ENCODE measurements around the gene CIT. TPM values are rescaled to one million over a fixed set of nuclear protein-coding genes. Genes with fewer than 3 reads are reported as not detected.

The CIT gene
- total RNA-seq, 4 donors from 2014 or later, result 5.1 to 14.0 (median 8.5) TPM

DNA sequence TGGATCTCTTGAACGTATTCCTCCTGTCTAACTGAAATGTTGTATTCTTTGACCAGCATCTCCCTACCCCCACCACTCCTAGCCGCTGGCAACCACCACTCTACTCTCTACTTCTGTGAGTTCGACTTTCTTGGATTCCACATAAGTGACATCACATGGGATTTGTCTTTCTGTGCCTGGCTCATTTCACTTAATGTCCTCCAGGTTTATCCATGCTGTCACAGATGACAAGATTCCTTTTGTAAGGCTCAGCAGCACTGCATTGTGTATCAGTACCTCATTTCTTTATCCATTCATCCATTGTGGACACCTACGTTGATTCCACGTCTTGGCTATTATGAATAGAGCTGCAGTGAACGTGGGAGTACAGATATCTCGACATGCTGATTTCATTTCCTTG lies 198.7 kb downstream of the CIT start:
- intact Hi-C loops (cut with DNase I; ENCODE audit: low total_unique reads), result no loop called here
- 83% methylated on average over 7 of the region's 7 CpGs for whole genome bisulfite sequencing, 2 donors
- DNase-seq (ENCODE audit: low spot score in 2 of 2), result no peak
- TF ChIP-seq, protein P1, sequence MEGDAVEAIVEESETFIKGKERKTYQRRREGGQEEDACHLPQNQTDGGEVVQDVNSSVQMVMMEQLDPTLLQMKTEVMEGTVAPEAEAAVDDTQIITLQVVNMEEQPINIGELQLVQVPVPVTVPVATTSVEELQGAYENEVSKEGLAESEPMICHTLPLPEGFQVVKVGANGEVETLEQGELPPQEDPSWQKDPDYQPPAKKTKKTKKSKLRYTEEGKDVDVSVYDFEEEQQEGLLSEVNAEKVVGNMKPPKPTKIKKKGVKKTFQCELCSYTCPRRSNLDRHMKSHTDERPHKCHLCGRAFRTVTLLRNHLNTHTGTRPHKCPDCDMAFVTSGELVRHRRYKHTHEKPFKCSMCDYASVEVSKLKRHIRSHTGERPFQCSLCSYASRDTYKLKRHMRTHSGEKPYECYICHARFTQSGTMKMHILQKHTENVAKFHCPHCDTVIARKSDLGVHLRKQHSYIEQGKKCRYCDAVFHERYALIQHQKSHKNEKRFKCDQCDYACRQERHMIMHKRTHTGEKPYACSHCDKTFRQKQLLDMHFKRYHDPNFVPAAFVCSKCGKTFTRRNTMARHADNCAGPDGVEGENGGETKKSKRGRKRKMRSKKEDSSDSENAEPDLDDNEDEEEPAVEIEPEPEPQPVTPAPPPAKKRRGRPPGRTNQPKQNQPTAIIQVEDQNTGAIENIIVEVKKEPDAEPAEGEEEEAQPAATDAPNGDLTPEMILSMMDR (IDR thresholded peaks at IDR 0.05), result no peak
- no peak for TF ChIP-seq POLR2A (IDR thresholded peaks at IDR 0.05)
- no peak overlapping the region for H3K4me3 ChIP-seq (ENCODE audit: low read depth, poor library complexity, severe bottlenecking)

- H3K4me3 ChIP-seq (ENCODE audit: low read depth, poor library complexity, severe bottlenecking), result no peak overlapping the region
- intact Hi-C loops (cut with DNase I; ENCODE audit: low total_unique reads), result no loop called here
- no peak for TF ChIP-seq POLR2A (IDR thresholded peaks at IDR 0.05)
- TF ChIP-seq, protein P1 (IDR thresholded peaks at IDR 0.05), result no peak
- WGBS, 2 donors, result 93 to 94% methylated on average over 13 of the region's 13 CpGs
- no peak for DNase-seq (ENCODE audit: low spot score in 2 of 2)
These were observed 200.5 kb downstream of the CIT start for GRCh38 chr12:119676573-119676972.

DNA sequence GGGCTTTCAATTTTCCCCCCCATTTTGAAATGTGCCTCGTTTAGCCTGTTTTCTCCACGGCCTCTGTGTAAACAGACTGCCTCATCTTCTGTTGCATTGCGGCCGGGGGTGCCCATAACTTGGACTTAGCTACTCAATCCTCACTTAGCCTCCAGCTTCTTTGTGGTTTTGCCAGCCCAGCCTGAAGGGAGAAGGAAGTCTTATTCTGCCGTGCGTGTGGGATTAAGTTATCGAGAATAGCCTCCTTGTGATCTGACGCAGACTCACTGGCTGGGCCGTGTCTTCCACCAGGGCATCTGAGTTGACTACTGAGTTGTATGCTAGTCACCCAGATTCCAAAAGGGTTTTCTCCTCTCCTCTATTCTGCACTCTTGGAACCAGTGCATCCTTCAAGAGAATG lies 201.1 kb downstream of the CIT start:
- TF ChIP-seq POLR2A (IDR thresholded peaks at IDR 0.05), result no peak
- TF ChIP-seq, protein P1 (IDR thresholded peaks at IDR 0.05), result no peak
- WGBS, 2 donors, result 81 to 82% methylated on average over 9 of the region's 9 CpGs
- intact Hi-C loops (cut with DNase I; ENCODE audit: low total_unique reads), result no loop called here
- no peak overlapping the region for H3K4me3 ChIP-seq (ENCODE audit: low read depth, poor library complexity, severe bottlenecking)
- no peak for DNase-seq (ENCODE audit: low spot score in 2 of 2)

DNA sequence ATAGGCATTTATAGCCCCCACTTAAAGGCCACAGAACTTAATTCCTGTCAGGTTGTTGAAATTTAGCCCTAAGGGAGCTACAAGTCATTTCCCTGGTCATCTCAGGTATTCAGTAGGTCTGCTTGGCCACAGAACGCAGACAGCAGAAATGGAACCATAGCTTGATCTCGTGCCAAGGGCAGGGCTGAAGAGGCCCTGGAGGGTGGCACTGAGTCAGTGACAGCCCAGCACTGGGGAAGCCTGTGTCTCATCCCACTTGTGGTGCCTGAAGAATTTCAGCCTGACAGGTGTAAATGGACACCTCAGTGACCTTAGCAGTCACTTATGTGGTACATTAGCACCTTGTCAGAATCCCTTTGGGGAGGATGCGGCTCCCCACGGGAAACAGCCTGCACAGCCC lies 202.6 kb downstream of the CIT start:
- no peak for TF ChIP-seq POLR2A (IDR thresholded peaks at IDR 0.05)
- TF ChIP-seq, protein P1 (IDR thresholded peaks at IDR 0.05), result no peak
- 73 to 78% methylated on average over 4 of the region's 4 CpGs for WGBS, 2 donors
- no peak for DNase-seq (ENCODE audit: low spot score in 2 of 2)
- H3K4me3 ChIP-seq (ENCODE audit: low read depth, poor library complexity, severe bottlenecking), result no peak overlapping the region
- intact Hi-C loops (cut with DNase I; ENCODE audit: low total_unique reads), result no loop called here

- H3K4me3 ChIP-seq (ENCODE audit: low read depth, poor library complexity, severe bottlenecking), result no peak overlapping the region
- DNase-seq (ENCODE audit: low spot score in 2 of 2), result no peak
- intact Hi-C loops (cut with DNase I; ENCODE audit: low total_unique reads), result no loop called here
- TF ChIP-seq POLR2A (IDR thresholded peaks at IDR 0.05), result no peak
- TF ChIP-seq, protein P1 (IDR thresholded peaks at IDR 0.05), result no peak
- 71 to 84% methylated on average over 7 of the region's 7 CpGs for WGBS, 2 donors
These were observed 203.5 kb downstream of the CIT start for GRCh38 chr12:119673634-119674033.

- TF ChIP-seq, protein P1 (IDR thresholded peaks at IDR 0.05), result no peak
- TF ChIP-seq POLR2A (IDR thresholded peaks at IDR 0.05), result no peak
These were observed 204.9 kb downstream of the CIT start for GRCh38 chr12:119672194-119672593.

More at GRCh38 chr12:119672194-119672593, 204.9 kb downstream of the CIT start:
- 90% methylated on average over 8 of the region's 8 CpGs for WGBS, 2 donors
- DNase-seq (ENCODE audit: low spot score in 2 of 2), result no peak
- intact Hi-C loops (cut with DNase I; ENCODE audit: low total_unique reads), result no loop called here
- no peak overlapping the region for H3K4me3 ChIP-seq (ENCODE audit: low read depth, poor library complexity, severe bottlenecking)

Data from lower leg skin (tissue), 4 donors.